ENCODE data around the gene HMGXB4. TPM values are rescaled to one million over a fixed set of nuclear protein-coding genes. Genes with fewer than 3 reads are reported as not detected.

HMGXB4 gene
- total and polyA plus RNA-seq, 2 of the 13 experiments (the other 11 are each of a cell fraction or from before 2014, with no cell fraction given) = 13.9 to 16.3 TPM

- TF ChIP-seq ZNF614 (CRISPR knock-in tag; IDR thresholded peaks at IDR 0.05; ENCODE audit: borderline replicate concordance) = no peak
- TF ChIP-seq BORCS8-MEF2B (CRISPR knock-in tag; IDR thresholded peaks at IDR 0.05) = no peak
- TF ChIP-seq PRDM10 (CRISPR knock-in tag; IDR thresholded peaks at IDR 0.05; ENCODE audit: low read depth) = no peak
- TF ChIP-seq KLF16 (CRISPR knock-in tag; IDR thresholded peaks at IDR 0.05) = peak in 1 of 2 experiments; percentile 72; a peak in 1 of 4 replicates
- no peak for TF ChIP-seq FOXJ3 (CRISPR knock-in tag; IDR thresholded peaks at IDR 0.05; ENCODE audit: borderline replicate concordance)
- no peak for TF ChIP-seq ARHGAP35 (CRISPR knock-in tag; IDR thresholded peaks at IDR 0.05; ENCODE audit: borderline replicate concordance)
- TF ChIP-seq ZNF709 (CRISPR knock-in tag; IDR thresholded peaks at IDR 0.05) = no peak
- TF ChIP-seq ZBTB7B (CRISPR knock-in tag; IDR thresholded peaks at IDR 0.05) = peak; percentile 59; the same call in 1 of the 2 replicates
- TF ChIP-seq MAX (IDR thresholded peaks at IDR 0.05) = peak; percentile 19; the same call in 1 of the 2 replicates
- TF ChIP-seq THAP9 (CRISPR knock-in tag; IDR thresholded peaks at IDR 0.05; ENCODE audit: borderline replicate concordance) = no peak
- 0 out of 2 replicates have a peak, but pooled peaks have one; percentile 18 for TF ChIP-seq KDM3A (CRISPR knock-in tag; IDR thresholded peaks at IDR 0.05; ENCODE audit: low read depth)
- TF ChIP-seq ZFP36L2 (CRISPR knock-in tag; IDR thresholded peaks at IDR 0.05) = no peak
- no peak for TF ChIP-seq SNAPC2 (CRISPR knock-in tag; IDR thresholded peaks at IDR 0.05)
- TF ChIP-seq ZNF639 (CRISPR knock-in tag; conservative IDR thresholded peaks at IDR 0.05) = peak; percentile 51; the same call in 1 of the 2 replicates
- peak; percentile 87 for TF ChIP-seq BCL6 (CRISPR knock-in tag; IDR thresholded peaks at IDR 0.05)
- no peak for TF ChIP-seq ZMYM2 (CRISPR knock-in tag; IDR thresholded peaks at IDR 0.05)
- TF ChIP-seq NFIC (IDR thresholded peaks at IDR 0.05; ENCODE audit: low read length) = no peak
- TF ChIP-seq CERS6 (CRISPR knock-in tag; IDR thresholded peaks at IDR 0.05) = no peak
- no peak for TF ChIP-seq HCFC1 (IDR thresholded peaks at IDR 0.05; ENCODE audit: low read depth, low read length)
- no peak for TF ChIP-seq ZNF670 (CRISPR knock-in tag; IDR thresholded peaks at IDR 0.05; ENCODE audit: borderline replicate concordance)
- no peak for TF ChIP-seq HOXD1 (CRISPR knock-in tag; IDR thresholded peaks at IDR 0.05)
- TF ChIP-seq NONO (IDR thresholded peaks at IDR 0.05) = no peak
- 0 out of 2 replicates have a peak, but pooled peaks have one; percentile 42 for TF ChIP-seq NONO (CRISPR knock-in tag; conservative IDR thresholded peaks at IDR 0.05)
Observed at GRCh38 chr22:35301372-35301874, 44.1 kb downstream of the HMGXB4 start (continued).

Data from HepG2 (cell line).